Mesothelial cell of epicardium (in vitro differentiated cells): ENCODE measurements around the gene LRP5. TPM values are rescaled to one million over a fixed set of nuclear protein-coding genes. Genes with fewer than 3 reads are reported as not detected.

Experiments used
- DNase-seq, 2 experiments: peaks; one replicate each; pipeline ENCODE4 v3.0.0; 2021; ENCODE audit warnings: low spot score in 2 of 2; ENCODE audit not compliant: unreplicated experiment in 2 of 2
- H3K27ac Mint-ChIP-seq: 2 replicates; pipeline ENCODE4 v1.8.0; 2021; ENCODE audit warnings: mixed read lengths
- H3K27me3 Mint-ChIP-seq: 2 replicates; pipeline ENCODE4 v1.8.0; 2021; ENCODE audit warnings: low read depth, mixed read lengths
- H3K36me3 Mint-ChIP-seq: 2 replicates; pipeline ENCODE4 v1.8.0; 2021; ENCODE audit warnings: mixed read lengths
- H3K4me1 Mint-ChIP-seq: 2 replicates; pipeline ENCODE4 v1.8.0; 2021; ENCODE audit warnings: mixed read lengths
- H3K4me3 Mint-ChIP-seq: 2 replicates; pipeline ENCODE4 v1.8.0; 2021; ENCODE audit warnings: mild to moderate bottlenecking, moderate library complexity, mixed read lengths
- H3K9me3 Mint-ChIP-seq: 2 replicates; pipeline ENCODE4 v1.8.0; 2021; ENCODE audit warnings: mixed read lengths
- total RNA-seq: library from RNA; stranded (reverse); gene quantifications from 3 replicates; pipeline ENCODE4 v1.2.1, GENCODE V29; 2021
- TF ChIP-seq, protein P1 (sequence below): fragments of 200-600 bp; sonication (generic); IDR thresholded peaks from one replicate; pipeline ENCODE4 v1.5.0; 2021; ENCODE audit warnings: antibody characterized with exemption; ENCODE audit not compliant: unreplicated experiment

Gene LRP5
- total RNA-seq, 1 donor from 2014 or later, result 72.5 TPM

- no peaks in the 10 kb centered on the region for H3K4me1 Mint-ChIP-seq
- H3K36me3 Mint-ChIP-seq, result peaks cover 17% of the 10 kb centered on the region
- no peak overlapping the region for H3K4me3 Mint-ChIP-seq
- DNase-seq, result no peak
- no peak overlapping the region for H3K27ac Mint-ChIP-seq
- no peaks in the 10 kb centered on the region for H3K9me3 Mint-ChIP-seq
- TF ChIP-seq, protein P1, sequence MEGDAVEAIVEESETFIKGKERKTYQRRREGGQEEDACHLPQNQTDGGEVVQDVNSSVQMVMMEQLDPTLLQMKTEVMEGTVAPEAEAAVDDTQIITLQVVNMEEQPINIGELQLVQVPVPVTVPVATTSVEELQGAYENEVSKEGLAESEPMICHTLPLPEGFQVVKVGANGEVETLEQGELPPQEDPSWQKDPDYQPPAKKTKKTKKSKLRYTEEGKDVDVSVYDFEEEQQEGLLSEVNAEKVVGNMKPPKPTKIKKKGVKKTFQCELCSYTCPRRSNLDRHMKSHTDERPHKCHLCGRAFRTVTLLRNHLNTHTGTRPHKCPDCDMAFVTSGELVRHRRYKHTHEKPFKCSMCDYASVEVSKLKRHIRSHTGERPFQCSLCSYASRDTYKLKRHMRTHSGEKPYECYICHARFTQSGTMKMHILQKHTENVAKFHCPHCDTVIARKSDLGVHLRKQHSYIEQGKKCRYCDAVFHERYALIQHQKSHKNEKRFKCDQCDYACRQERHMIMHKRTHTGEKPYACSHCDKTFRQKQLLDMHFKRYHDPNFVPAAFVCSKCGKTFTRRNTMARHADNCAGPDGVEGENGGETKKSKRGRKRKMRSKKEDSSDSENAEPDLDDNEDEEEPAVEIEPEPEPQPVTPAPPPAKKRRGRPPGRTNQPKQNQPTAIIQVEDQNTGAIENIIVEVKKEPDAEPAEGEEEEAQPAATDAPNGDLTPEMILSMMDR, result no peak
- no peaks in the 10 kb centered on the region for H3K27me3 Mint-ChIP-seq
Measured at GRCh38 chr11:68390315-68390714, 77.9 kb downstream of the LRP5 start.

GRCh38 chr11:68392822-68393221 is 80.4 kb downstream of the LRP5 start:
- H3K27me3 Mint-ChIP-seq, result no peaks in the 10 kb centered on the region
- no peaks in the 10 kb centered on the region for H3K4me1 Mint-ChIP-seq
- TF ChIP-seq, protein P1, result no peak
- H3K27ac Mint-ChIP-seq, result no peak overlapping the region
- H3K4me3 Mint-ChIP-seq, result no peak overlapping the region
- H3K9me3 Mint-ChIP-seq, result no peaks in the 10 kb centered on the region
- no peak for DNase-seq
- H3K36me3 Mint-ChIP-seq, result peaks cover 12% of the 10 kb centered on the region

DNA sequence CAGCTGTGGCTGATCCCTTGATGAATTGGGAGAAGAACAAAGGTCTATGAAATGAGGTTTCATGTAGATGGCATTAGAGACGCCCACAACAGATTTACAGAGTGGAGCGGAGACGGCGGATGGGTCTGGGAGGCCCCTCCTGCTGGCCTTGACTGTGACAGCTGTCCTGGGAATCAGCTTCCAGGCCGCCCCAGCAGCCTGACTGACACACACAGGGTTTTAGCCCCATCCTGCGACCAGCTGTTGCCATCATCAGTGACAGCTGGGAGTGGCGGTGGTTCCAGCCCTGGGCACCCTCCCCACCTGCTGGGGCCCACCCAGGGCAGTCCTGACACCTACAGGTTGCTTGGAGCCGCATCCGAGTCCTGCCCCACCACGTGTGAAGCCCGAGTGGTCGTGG is 84.1 kb downstream of the LRP5 start:
- no peak overlapping the region for H3K27ac Mint-ChIP-seq
- TF ChIP-seq, protein P1, result no peak

DNA sequence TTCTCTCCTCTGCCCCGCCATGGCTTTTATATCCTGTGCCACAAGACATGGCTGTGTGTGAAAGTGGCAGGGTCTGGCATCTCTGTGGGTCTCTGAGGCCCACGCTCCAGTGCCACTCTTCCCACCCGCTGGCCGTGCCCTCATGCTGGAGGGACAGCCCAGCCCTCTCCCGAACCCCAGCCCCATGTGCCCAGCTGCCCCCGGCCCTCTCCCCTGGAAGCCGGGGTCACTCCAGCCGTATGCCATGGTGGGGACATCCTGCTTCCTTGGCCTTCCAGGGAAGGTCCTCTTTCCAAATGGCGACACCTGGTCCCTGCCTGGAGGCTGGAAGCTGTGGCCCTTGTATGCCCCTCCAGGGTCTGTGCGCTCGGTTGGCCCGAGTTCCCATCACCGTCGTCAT is 84.9 kb downstream of the LRP5 start:
- Mint-ChIP-seq H3K4me3 (no peak overlapping the region), H3K27me3 (no peaks in the 10 kb centered on the region), H3K4me1 (peaks cover 10% of the 10 kb centered on the region), H3K27ac (no peak overlapping the region), H3K36me3 (peaks cover 15% of the 10 kb centered on the region), H3K9me3 (no peaks in the 10 kb centered on the region)
- no peak for DNase-seq
- TF ChIP-seq, protein P1, result no peak

More for the DNA sequence above, 84.1 kb downstream of the LRP5 start:
- Mint-ChIP-seq H3K4me3 (no peak overlapping the region), H3K4me1 (peaks cover 10% of the 10 kb centered on the region), H3K36me3 (peaks cover 10% of the 10 kb centered on the region), H3K27me3 (no peaks in the 10 kb centered on the region), H3K9me3 (no peaks in the 10 kb centered on the region)
- DNase-seq, result no peak

DNA sequence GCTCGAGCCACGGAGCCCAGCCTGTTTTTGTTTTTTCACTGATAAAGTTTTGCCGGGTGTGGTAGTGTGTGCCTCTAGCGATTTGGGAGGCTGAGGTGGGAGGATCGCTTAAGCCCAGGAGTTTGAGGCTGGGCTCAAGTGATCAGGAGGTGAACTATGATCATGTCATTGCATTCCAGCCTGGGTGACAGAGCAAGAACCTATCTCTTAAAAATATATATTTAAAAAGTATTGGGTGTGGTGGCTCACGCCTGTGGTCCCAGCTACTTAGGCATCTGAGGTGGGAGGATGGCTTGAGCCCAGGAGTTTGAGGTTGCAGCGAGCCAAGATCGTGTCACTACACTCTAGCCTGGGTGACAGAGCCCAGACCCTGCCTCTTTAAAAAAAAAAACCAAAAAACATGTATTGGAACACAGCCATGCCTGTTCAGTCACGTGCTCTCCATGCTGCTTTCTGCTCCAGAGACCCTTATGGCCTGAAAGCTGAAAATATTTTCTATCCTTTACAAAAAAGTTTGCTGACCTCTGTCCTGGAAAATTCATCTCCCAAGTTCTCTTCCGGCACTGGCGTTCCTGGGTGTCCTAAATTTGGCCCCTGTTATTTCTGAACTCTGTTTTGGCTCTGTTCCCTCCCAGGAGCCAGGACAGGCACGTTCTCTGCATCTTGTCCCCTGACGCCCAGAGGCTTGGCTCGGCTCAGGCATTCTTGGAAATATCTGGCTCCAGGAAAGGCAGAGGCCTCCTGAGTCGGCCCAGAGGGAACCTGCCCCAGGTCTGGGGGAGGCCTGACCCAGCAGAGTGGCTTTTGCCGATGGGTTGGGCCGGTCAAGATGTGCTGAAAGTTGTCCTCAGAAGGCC is 86.8 kb downstream of the LRP5 start:
- Mint-ChIP-seq H3K4me3 (no peak overlapping the region), H3K27ac (peak overlapping the region; percentile 80), H3K36me3 (peaks cover 19% of the 10 kb centered on the region), H3K4me1 (peaks cover 10% of the 10 kb centered on the region), H3K9me3 (no peaks in the 10 kb centered on the region), H3K27me3 (no peaks in the 10 kb centered on the region)
- no peak for DNase-seq
- TF ChIP-seq, protein P1, result no peak
